Hindlimb muscle (tissue), 1 donor: ENCODE data around the gene SLC40A1. TPM values are rescaled to one million over a fixed set of nuclear protein-coding genes. Genes with fewer than 3 reads are reported as not detected.

Experiments
- DNase-seq: peaks from one replicate; pipeline ENCODE4 v3.0.0-alpha.2; 2013
- polyA plus RNA-seq: library from polyadenylated mRNA; unstranded; fragments of 120-200 nt; gene quantifications from one replicate; pipeline ENCODE4 v1.2.1, GENCODE V29; 2013; ENCODE audit not compliant: insufficient read length

The SLC40A1 gene
- polyA plus RNA-seq, 1 donor, result 42.2 TPM

GRCh38 chr2:189599245-189599644, 18.7 kb upstream of the SLC40A1 start:
- DNase-seq, result no peak

DNA sequence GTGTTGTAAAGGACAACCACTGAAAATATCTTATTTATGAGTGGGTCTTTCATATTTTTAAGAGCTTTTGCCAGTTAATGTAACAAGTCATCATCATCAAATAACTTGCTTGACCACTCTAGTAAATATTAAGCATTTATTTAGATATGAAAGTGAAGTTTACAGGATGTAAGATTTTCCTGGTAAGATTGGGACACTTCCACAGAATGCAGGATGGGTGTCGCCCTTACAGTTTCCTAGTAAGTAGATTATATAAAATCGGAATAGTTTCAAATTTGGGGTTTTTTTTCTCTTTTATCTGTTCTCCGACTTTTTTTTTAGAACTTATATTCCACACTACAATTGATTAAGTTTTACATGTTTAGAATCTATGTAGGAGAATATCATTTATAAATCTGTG, 14.8 kb upstream of the SLC40A1 start:
- DNase-seq, result no peak

GRCh38 chr2:189594305-189594704, 13.7 kb upstream of the SLC40A1 start:
- DNase-seq, result no peak

DNA sequence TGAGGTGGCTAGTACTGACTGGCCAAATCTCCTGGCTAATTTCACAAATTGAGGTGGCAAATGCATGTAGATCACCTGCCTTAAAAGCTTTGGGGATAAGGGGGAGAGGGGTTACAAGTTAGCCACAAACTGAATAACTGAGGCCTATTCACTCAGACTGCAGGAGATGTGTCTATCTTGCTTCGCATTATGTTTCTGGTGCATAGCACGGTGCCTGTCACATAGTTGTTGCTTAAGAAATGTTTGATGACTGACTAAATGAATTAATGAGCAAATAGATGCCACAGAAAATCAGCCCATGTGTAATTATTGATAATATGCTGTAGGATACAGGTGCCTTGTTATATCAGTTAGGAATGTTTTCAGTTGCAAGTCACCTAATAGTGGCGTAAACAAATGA, 12.5 kb upstream of the SLC40A1 start:
- no peak for DNase-seq

- DNase-seq, result no peak
Observed at GRCh38 chr2:189592353-189592984, 11.9 kb upstream of the SLC40A1 start.

GRCh38 chr2:189587780-189588179, 7.2 kb upstream of the SLC40A1 start:
- no peak for DNase-seq

DNA sequence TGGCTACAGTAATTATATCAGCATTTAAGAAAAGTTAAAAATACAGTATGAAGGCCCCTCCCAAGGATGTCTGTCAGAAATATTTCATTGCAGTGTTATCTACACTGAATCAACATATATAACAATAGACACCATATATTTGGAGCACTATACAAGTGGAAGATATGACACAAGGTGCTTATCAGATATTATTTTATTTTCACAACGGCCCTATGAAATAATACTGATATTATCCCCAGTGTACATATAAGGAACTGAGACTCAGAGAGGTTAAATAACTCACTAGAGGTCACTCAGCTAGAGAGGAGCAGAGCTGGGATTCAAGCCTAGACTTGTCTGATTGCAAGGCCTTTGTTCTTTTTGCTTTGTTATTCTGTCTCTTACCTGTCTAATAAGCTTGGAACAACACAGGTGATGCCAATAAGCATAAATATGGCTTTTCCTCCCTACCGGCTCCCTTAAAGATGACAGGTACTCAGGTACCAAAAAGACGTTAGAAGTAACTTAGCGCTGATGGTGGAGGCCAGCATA, 4.7 kb upstream of the SLC40A1 start:
- no peak for DNase-seq

GRCh38 chr2:189584686-189585085, 4.1 kb upstream of the SLC40A1 start:
- DNase-seq, result no peak

GRCh38 chr2:189583227-189584198, 2.9 kb upstream of the SLC40A1 start:
- DNase-seq, result no peak

DNA sequence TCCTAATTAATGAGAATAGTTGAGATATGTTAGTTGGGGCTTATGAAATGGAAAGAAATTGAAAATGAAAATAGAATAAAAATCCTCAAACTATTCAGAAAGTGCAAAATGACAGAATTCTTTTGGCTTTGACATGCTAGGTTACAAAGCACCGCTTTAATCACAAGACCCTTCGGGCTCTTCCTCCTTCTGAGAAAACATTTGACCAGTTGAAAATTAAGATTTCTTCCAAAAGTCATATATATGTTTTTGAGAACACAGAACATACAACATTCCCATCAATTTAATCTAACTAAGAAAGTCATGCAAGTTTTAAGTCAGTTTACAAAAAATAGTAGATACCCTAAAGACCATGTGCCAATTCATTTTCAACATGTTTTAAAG, 2.2 kb upstream of the SLC40A1 start:
- DNase-seq, result no peak

DNA sequence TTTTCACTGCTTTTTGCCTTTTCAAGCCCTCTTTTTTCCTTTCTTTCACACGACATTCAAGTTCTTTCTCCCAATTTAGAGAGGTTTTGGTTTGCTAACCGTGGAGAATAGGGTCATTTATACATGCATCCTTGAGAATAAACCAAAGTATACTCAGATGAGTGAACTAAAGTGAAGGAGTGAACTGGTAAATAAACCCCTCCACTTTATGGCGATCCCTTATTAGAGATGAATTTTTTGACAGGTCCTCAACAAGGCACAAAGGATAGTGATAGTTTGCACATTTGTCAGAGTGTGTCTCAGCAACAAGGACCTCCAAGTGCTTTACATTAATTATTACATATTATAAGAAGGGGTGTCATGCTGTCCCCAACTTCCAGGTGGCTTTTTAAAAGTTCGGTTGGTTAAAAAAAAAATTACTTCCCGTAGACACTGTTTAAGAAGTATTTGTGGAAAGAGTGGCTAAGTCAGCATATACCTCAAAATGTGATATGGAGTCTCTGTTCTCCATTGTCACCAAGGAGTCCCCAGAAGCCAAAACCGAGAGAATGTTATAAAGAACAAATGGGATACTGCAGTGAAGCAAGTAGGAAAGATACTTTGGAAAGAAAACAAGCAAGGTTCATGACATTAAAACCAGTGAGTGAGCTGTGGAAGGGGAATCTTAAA, 1.7 kb upstream of the SLC40A1 start:
- DNase-seq, result no peak

DNA sequence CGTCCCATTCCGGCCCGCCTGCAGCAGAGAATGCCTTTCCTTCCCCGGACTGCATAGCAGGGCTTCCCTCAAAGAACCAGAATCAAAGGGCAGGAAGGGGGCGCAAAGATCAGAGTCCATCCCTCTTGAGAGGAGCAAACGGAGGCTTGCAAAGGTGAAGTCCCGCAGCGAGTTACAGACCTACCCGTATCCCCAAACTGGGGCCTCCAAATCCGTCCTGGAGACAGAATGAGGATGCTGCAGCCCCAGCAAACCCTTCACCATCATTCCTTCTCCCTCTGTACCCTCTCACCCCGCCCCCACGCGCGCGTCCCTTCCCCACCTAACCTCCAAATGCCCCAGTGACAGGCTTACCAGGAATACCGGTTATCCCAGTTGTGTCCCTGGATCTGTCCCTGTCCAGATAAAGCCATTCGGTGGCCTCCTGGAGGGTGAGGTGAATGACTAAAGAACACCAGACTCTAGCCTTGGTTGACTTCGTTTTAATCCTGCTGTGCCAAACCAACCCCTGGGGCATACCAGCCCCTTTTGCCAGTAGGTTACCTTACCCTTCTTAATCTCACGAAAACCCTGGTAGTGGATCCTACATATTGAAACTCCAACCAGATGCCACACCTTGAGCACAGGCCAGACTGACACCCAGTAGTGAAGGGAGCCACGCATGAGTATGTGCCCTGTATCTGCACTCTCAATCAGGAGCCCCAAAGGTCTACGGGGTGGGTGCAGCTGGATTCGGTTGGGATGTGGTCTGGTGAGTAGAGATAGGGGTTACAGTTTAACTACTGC, 961 bp upstream of the SLC40A1 start:
- no peak for DNase-seq

DNA sequence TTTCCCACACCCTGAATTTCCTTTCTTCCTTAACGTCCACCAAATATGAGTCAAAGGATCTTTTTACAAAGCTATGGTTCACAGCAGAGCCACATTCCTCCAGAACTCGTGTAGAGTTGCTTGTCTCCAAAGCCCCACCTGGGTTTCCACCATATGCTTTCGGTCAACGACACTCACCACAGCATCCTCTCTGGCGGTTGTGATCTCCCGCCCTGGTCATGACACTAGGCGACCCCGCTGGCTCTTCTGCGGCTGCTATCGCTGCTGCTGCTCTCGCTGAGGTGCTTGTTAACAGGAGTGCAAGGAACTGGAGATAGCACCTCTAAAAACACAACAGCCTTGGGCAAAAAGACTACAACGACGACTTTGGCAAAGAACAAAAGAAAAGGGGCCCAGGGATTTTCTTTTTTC, 340 bp downstream of the SLC40A1 start:
- DNase-seq, result no peak

DNA sequence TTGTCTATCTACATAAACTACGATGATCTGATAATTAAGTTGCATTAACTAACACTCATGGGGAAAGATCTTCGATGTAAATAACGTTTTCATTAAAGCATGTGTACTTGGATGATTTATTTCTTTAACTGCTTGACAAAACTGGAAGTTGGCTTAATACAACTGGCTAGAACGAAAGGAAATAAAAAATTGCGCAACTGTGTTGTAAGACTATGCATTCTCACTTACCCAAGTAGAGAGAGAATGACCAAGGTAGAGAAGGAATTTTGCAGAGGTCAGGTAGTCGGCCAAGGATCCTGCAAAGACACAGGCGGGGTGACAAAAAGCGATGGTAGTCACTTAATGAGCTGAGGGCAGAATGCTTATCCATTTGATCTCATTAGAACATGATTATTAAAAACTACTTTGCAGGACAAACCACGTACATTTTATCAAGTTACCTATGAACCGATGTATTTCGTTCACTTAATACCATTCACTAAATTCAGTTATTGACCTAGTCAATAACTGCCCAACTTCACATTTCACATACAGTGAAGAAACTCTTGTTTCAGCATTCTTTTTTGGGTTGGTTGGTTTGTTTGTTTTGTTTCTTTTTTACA, 900 bp downstream of the SLC40A1 start:
- no peak for DNase-seq

DNA sequence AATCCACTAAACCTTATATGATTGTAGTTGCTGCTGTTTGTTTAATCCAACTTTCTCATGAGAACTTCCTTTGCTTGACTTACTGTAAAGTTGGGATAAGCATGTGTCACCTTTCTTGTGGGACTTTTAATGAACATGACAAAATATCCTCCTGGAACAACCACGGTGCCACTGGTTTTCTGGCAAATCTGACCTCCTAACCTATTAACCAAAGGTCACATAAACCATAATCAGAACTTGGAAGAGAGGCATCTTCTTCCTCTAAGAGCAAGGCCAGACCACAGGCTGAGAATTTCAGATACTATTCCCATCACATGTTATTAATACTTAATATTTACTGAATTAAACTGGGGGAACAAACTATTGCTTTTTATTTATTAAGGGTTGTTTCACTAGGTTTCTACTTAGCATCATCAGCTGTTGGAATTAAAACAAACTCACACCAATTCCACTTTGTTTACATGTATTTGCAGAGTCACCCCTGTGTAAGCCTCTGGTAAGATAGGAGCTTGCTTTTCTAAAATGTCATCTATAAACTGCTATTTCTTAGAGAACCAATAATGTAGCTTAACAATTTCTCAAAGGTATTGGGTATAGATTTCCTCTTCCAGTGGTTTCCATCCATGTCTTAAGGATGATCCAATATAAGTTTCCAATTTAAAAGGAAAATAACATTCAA, 2.2 kb downstream of the SLC40A1 start:
- no peak for DNase-seq

DNA sequence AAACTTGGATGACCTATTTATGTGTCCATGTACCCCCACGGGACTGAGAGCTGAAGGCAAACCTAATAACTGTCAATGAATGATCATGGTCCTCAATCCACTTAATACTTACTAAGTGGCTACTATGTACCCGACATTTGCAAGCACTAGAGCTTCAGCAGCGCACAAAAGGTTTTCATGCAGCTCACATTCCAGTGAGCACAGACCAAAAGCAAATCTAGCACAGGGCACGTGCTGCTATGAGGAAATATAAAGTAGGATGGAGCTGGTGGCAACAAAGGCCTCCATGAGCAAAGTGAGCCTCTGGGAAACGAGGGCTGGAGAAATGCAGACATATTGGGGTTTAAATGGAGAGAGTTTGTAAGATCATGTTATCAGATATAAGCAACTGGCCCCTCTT, 3.5 kb downstream of the SLC40A1 start:
- DNase-seq, result no peak

DNA sequence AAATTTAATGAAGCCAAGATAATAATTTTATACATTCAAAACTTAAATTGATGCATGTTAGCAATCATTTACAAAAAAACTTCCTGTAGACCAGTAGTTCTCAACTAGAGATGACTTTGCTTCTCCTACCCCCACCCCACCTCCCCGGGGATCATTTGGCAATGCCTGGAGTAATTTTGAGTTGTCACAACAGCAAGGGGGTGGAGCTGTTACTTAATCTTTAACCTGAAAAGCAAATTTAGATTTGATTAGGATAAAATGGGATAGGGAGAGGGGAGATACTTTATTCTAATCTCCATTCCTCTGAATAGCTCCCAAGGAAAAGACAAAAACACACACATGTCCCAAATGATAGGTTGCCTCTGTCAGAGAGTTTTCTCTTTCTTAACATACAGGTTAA, 4.2 kb downstream of the SLC40A1 start:
- no peak for DNase-seq

- DNase-seq, result no peak
Observed at GRCh38 chr2:189574793-189575475, 5.7 kb downstream of the SLC40A1 start.

GRCh38 chr2:189570570-189571031, 10.0 kb downstream of the SLC40A1 start:
- no peak for DNase-seq

DNA sequence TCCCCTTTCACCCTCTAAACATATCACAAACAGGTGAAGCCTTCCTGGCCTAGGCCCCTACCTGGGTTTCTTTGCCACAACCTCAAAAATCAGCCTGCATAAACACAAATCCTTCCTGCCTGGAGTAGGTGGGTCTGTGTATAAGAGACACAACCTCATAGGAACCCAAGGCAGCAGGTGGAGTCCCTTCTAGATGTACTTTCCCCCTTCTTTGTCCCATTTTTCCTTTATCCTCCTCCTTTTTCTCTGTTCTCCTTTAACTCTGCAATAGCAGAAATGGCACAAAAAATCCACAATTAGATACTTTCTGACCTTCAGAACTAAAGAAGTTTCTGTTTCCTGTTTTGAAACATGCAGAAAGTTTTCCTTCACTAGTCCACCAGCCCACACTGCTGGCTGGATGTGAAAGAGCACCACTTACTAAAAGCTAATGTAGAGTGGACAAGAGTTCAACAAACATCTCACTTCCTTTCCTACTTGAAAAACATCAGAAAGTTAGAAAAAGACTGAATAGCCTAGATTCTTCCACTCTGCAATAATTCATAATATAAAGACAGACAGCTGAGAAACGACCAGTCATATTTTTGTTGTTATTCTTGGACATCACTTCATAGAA, 11.2 kb downstream of the SLC40A1 start:
- DNase-seq, result no peak
